SK-N-SH treated with all-trans-retinoic acid at 6 μM for 48 hours (cell line): ENCODE data around the gene ADAMTS9.

Experiments
- ATAC-seq: fragments of 200-7000 bp; cut with Tn5 transposase; 3 replicates; pipeline ENCODE4 v1.9.1; 2020; ENCODE audit warnings: mild to moderate bottlenecking, moderate library complexity
- ARNTL ChIP-seq: fragments of 450-650 bp; formaldehyde crosslinking; IDR thresholded peaks from 2 replicates; pipeline ENCODE4 v1.5.0; 2020; ENCODE audit warnings: low read depth, mild to moderate bottlenecking, moderate library complexity, borderline replicate concordance
- BACH2 ChIP-seq: fragments of 250-450 bp; sonication (Bioruptor Pico); IDR thresholded peaks from 2 replicates; pipeline ENCODE4 v1.9.0; 2021; ENCODE audit warnings: mild to moderate bottlenecking, borderline replicate concordance
- CSDC2 ChIP-seq: fragments of 250-450 bp; sonication (Bioruptor Pico); IDR thresholded peaks from 2 replicates; pipeline ENCODE4 v1.5.0; 2020; ENCODE audit warnings: mild to moderate bottlenecking, moderate library complexity
- ESRRG ChIP-seq: fragments of 250-450 bp; sonication (Bioruptor Pico); IDR thresholded peaks from 2 replicates; pipeline ENCODE4 v1.6.1; 2021; ENCODE audit warnings: mild to moderate bottlenecking
- GLIS3 ChIP-seq: fragments of 250-450 bp; sonication (Bioruptor Pico); IDR thresholded peaks from 2 replicates; pipeline ENCODE4 v1.5.0; 2020; ENCODE audit warnings: mild to moderate bottlenecking, moderate library complexity
- ISL1 ChIP-seq: fragments of 250-450 bp; sonication (Bioruptor Pico); IDR thresholded peaks from 2 replicates; pipeline ENCODE4 v2.1.2; 2022; ENCODE audit warnings: mild to moderate bottlenecking, moderate library complexity
- OSR1 ChIP-seq: fragments of 250-450 bp; sonication (Bioruptor Pico); IDR thresholded peaks from 2 replicates; pipeline ENCODE4 v1.8.0; 2022; ENCODE audit warnings: moderate library complexity, mild to moderate bottlenecking, inconsistent platforms
- PPARA ChIP-seq: fragments of 250-450 bp; sonication (Bioruptor Pico); IDR thresholded peaks from 2 replicates; pipeline ENCODE4 v1.5.0; 2020; ENCODE audit warnings: mild to moderate bottlenecking, borderline replicate concordance
- RARB ChIP-seq: fragments of 250-450 bp; sonication (Bioruptor Pico); IDR thresholded peaks from 2 replicates; pipeline ENCODE4 v1.8.0; 2021; ENCODE audit warnings: mild to moderate bottlenecking, moderate library complexity
- SNAI2 ChIP-seq: fragments of 250-450 bp; sonication (Bioruptor Pico); IDR thresholded peaks from 2 replicates; pipeline ENCODE4 v1.5.0; 2020; ENCODE audit warnings: mild to moderate bottlenecking, moderate library complexity
- TCF4 ChIP-seq: fragments of 250-450 bp; sonication (Bioruptor Pico); IDR thresholded peaks from 2 replicates; pipeline ENCODE4 v1.8.0; 2021; ENCODE audit warnings: mild to moderate bottlenecking, moderate library complexity, borderline replicate concordance
- TOX ChIP-seq: fragments of 250-450 bp; sonication (Bioruptor Pico); IDR thresholded peaks from 2 replicates; pipeline ENCODE4 v1.8.0; 2021; ENCODE audit warnings: mild to moderate bottlenecking, moderate library complexity, borderline replicate concordance
- ZC3H10 ChIP-seq: fragments of 250-450 bp; sonication (Bioruptor Pico); IDR thresholded peaks from 2 replicates; pipeline ENCODE4 v1.5.1; 2021; ENCODE audit warnings: mild to moderate bottlenecking, moderate library complexity
- ZFP3 ChIP-seq: fragments of 250-450 bp; sonication (Bioruptor Pico); IDR thresholded peaks from 2 replicates; pipeline ENCODE4 v1.5.0; 2020; ENCODE audit warnings: mild to moderate bottlenecking, moderate library complexity
- ZFP30 ChIP-seq: fragments of 450-650 bp; formaldehyde crosslinking; IDR thresholded peaks from 2 replicates; pipeline ENCODE4 v1.5.0; 2022; ENCODE audit warnings: mild to moderate bottlenecking, moderate library complexity
- ZNF565 ChIP-seq: fragments of 450-650 bp; formaldehyde crosslinking; conservative IDR thresholded peaks from 2 replicates; pipeline ENCODE4 v1.5.0; 2020; ENCODE audit warnings: low read depth, mild to moderate bottlenecking, moderate library complexity
- ZNF70 ChIP-seq: fragments of 450-650 bp; formaldehyde crosslinking; IDR thresholded peaks from 2 replicates; pipeline ENCODE4 v1.5.0; 2020; ENCODE audit warnings: mild to moderate bottlenecking, moderate library complexity
- ZNF8 ChIP-seq: fragments of 450-650 bp; formaldehyde crosslinking; IDR thresholded peaks from 2 replicates; pipeline ENCODE4 v1.5.0; 2020; ENCODE audit warnings: mild to moderate bottlenecking, moderate library complexity
- TF ChIP-seq, protein P1 (sequence below): fragments of 250-450 bp; sonication (Bioruptor Pico); IDR thresholded peaks from 2 replicates; pipeline ENCODE4 v1.8.0; 2020; ENCODE audit warnings: mild to moderate bottlenecking, moderate library complexity, borderline replicate concordance
- TF ChIP-seq, protein P2 (sequence below): fragments of 250-450 bp; sonication (Bioruptor Pico); IDR thresholded peaks from 2 replicates; pipeline ENCODE4 v1.8.0; 2021; ENCODE audit warnings: low read depth, mild to moderate bottlenecking, moderate library complexity, borderline replicate concordance
- TF ChIP-seq, protein P3 (sequence below): fragments of 250-450 bp; sonication (Bioruptor Pico); IDR thresholded peaks from 2 replicates; pipeline ENCODE4 v1.5.1; 2020; ENCODE audit warnings: low read depth, mild to moderate bottlenecking, moderate library complexity
- TF ChIP-seq, protein P4 (sequence below): fragments of 250-450 bp; sonication (Bioruptor Pico); IDR thresholded peaks from 2 replicates; pipeline ENCODE4 v1.5.0; 2020; ENCODE audit warnings: mild to moderate bottlenecking, moderate library complexity
- TF ChIP-seq, protein P5 (sequence below): fragments of 250-450 bp; sonication (Bioruptor Pico); IDR thresholded peaks from 2 replicates; pipeline ENCODE4 v1.5.1; 2021; ENCODE audit warnings: mild to moderate bottlenecking, moderate library complexity

The ADAMTS9 gene

DNA sequence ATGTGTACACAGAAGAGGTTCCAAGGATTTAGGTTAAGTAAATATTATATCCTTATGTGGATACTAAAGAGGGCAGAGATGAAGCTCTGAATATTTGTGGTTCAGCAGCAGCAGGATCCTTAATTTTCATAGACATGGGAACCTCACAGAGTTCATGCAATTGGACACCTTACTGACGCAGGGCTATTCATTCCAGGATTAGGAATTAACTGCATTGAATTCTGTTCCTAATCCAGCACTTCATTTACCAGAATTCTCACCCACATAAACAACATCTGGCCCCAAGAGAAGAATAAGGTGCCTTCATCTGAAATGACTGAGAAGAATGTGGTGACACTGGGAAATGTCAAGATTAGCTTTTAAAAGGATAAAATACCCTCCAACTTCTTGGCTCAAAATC is 62.4 kb downstream of the ADAMTS9 start:
- TF ChIP-seq ZFP30 (CRISPR knock-in tag) = no peak
- no peak for TF ChIP-seq OSR1
- TF ChIP-seq SNAI2 = no peak
- TF ChIP-seq ZNF565 (CRISPR knock-in tag) = no peak
- TF ChIP-seq CSDC2 = no peak
- TF ChIP-seq ZNF70 = no peak
- TF ChIP-seq ZNF8 (CRISPR knock-in tag) = no peak
- TF ChIP-seq, protein P1, sequence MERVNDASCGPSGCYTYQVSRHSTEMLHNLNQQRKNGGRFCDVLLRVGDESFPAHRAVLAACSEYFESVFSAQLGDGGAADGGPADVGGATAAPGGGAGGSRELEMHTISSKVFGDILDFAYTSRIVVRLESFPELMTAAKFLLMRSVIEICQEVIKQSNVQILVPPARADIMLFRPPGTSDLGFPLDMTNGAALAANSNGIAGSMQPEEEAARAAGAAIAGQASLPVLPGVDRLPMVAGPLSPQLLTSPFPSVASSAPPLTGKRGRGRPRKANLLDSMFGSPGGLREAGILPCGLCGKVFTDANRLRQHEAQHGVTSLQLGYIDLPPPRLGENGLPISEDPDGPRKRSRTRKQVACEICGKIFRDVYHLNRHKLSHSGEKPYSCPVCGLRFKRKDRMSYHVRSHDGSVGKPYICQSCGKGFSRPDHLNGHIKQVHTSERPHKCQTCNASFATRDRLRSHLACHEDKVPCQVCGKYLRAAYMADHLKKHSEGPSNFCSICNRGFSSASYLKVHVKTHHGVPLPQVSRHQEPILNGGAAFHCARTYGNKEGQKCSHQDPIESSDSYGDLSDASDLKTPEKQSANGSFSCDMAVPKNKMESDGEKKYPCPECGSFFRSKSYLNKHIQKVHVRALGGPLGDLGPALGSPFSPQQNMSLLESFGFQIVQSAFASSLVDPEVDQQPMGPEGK (CRISPR knock-in tag) = no peak
- TF ChIP-seq TOX (CRISPR knock-in tag) = no peak
- TF ChIP-seq, protein P2, sequence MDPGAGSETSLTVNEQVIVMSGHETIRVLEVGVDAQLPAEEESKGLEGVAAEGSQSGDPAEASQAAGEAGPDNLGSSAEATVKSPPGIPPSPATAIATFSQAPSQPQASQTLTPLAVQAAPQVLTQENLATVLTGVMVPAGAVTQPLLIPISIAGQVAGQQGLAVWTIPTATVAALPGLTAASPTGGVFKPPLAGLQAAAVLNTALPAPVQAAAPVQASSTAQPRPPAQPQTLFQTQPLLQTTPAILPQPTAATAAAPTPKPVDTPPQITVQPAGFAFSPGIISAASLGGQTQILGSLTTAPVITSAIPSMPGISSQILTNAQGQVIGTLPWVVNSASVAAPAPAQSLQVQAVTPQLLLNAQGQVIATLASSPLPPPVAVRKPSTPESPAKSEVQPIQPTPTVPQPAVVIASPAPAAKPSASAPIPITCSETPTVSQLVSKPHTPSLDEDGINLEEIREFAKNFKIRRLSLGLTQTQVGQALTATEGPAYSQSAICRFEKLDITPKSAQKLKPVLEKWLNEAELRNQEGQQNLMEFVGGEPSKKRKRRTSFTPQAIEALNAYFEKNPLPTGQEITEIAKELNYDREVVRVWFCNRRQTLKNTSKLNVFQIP (CRISPR knock-in tag) = no peak
- TF ChIP-seq ESRRG (CRISPR knock-in tag) = no peak
- TF ChIP-seq BACH2 = no peak
- ATAC-seq = no peak

DNA sequence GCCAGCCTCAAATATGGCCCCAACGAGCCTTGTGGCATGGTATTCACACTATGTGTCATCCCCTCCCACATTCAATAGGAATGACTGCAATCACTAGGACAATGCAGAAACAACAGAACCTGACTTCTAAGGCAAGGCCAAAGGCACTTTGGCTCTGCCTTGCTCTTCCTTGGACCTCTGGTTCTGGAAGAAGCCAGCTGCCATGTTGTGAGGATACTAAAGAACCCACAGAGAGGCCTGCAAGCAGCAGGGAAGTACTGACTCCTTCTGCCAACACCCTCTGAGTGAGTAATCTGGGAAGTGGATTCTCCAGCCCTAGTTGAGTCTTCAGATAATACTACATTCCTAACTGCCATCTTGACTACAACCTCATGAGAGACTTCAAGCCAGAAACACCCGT is 64.7 kb downstream of the ADAMTS9 start:
- ATAC-seq = no peak
- TF ChIP-seq TOX (CRISPR knock-in tag) = no peak
- TF ChIP-seq BACH2 = no peak
- no peak for TF ChIP-seq ZNF565 (CRISPR knock-in tag)
- TF ChIP-seq GLIS3 = no peak
- no peak for TF ChIP-seq ZNF70
- no peak for TF ChIP-seq ESRRG (CRISPR knock-in tag)
- TF ChIP-seq ARNTL = no peak
- no peak for TF ChIP-seq ZFP30 (CRISPR knock-in tag)
- TF ChIP-seq CSDC2 = no peak
- no peak for TF ChIP-seq ZNF8 (CRISPR knock-in tag)
- TF ChIP-seq ZC3H10 (CRISPR knock-in tag) = no peak
- no peak for TF ChIP-seq OSR1
- no peak for TF ChIP-seq ISL1
- TF ChIP-seq, protein P3, sequence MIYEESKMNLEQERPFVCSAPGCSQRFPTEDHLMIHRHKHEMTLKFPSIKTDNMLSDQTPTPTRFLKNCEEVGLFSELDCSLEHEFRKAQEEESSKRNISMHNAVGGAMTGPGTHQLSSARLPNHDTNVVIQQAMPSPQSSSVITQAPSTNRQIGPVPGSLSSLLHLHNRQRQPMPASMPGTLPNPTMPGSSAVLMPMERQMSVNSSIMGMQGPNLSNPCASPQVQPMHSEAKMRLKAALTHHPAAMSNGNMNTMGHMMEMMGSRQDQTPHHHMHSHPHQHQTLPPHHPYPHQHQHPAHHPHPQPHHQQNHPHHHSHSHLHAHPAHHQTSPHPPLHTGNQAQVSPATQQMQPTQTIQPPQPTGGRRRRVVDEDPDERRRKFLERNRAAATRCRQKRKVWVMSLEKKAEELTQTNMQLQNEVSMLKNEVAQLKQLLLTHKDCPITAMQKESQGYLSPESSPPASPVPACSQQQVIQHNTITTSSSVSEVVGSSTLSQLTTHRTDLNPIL (CRISPR knock-in tag) = no peak
- no peak for TF ChIP-seq TCF4 (CRISPR knock-in tag)
- no peak for TF ChIP-seq RARB
- TF ChIP-seq ZFP3 (CRISPR knock-in tag) = no peak

DNA sequence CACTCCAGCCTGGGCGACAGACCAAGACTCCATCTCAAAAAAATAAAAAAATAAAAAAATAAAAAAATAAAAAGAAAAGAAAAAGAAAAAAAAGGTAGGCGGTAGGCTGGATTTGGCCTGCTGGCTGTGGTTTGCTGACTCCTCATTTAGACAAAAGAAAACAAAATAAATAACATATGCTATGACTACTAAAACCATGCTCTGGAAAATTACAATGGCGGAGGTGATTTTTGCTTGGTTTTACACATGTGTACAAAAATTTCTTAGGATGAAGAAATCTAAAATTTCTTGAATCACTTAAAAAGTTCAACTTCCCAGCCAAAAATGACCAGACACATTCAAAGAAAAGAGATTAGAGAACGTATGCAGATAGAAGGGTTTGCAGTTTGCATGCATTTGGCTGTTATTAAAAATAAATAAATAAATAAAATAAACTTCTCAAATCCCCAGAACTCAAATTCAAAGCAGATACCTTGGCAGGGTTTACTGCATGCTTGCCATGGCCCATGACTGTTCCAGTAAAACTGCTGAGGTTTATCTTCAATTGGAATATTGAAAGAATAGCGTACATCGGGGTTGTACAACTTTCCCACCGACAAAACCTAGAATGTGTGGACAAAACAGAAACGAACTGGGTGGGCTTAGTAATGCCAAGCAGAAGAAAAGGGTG is 65.9 kb downstream of the ADAMTS9 start:
- TF ChIP-seq SNAI2 = no peak
- TF ChIP-seq, protein P4, sequence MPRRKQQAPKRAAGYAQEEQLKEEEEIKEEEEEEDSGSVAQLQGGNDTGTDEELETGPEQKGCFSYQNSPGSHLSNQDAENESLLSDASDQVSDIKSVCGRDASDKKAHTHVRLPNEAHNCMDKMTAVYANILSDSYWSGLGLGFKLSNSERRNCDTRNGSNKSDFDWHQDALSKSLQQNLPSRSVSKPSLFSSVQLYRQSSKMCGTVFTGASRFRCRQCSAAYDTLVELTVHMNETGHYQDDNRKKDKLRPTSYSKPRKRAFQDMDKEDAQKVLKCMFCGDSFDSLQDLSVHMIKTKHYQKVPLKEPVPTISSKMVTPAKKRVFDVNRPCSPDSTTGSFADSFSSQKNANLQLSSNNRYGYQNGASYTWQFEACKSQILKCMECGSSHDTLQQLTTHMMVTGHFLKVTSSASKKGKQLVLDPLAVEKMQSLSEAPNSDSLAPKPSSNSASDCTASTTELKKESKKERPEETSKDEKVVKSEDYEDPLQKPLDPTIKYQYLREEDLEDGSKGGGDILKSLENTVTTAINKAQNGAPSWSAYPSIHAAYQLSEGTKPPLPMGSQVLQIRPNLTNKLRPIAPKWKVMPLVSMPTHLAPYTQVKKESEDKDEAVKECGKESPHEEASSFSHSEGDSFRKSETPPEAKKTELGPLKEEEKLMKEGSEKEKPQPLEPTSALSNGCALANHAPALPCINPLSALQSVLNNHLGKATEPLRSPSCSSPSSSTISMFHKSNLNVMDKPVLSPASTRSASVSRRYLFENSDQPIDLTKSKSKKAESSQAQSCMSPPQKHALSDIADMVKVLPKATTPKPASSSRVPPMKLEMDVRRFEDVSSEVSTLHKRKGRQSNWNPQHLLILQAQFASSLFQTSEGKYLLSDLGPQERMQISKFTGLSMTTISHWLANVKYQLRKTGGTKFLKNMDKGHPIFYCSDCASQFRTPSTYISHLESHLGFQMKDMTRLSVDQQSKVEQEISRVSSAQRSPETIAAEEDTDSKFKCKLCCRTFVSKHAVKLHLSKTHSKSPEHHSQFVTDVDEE (CRISPR knock-in tag) = no peak
- TF ChIP-seq ZNF70 = no peak
- TF ChIP-seq CSDC2 = no peak
- no peak for TF ChIP-seq PPARA (CRISPR knock-in tag)
- no peak for TF ChIP-seq GLIS3
- TF ChIP-seq, protein P5, sequence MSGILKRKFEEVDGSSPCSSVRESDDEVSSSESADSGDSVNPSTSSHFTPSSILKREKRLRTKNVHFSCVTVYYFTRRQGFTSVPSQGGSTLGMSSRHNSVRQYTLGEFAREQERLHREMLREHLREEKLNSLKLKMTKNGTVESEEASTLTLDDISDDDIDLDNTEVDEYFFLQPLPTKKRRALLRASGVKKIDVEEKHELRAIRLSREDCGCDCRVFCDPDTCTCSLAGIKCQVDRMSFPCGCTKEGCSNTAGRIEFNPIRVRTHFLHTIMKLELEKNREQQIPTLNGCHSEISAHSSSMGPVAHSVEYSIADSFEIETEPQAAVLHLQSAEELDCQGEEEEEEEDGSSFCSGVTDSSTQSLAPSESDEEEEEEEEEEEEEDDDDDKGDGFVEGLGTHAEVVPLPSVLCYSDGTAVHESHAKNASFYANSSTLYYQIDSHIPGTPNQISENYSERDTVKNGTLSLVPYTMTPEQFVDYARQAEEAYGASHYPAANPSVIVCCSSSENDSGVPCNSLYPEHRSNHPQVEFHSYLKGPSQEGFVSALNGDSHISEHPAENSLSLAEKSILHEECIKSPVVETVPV (CRISPR knock-in tag) = no peak
- no peak for TF ChIP-seq TCF4 (CRISPR knock-in tag)
- TF ChIP-seq ZNF8 (CRISPR knock-in tag) = no peak
- no peak for TF ChIP-seq ESRRG (CRISPR knock-in tag)
- TF ChIP-seq BACH2 = no peak
- TF ChIP-seq ZFP3 (CRISPR knock-in tag) = no peak
- no peak for TF ChIP-seq ZC3H10 (CRISPR knock-in tag)
- no peak for TF ChIP-seq ZFP30 (CRISPR knock-in tag)
- no peak for TF ChIP-seq OSR1
- TF ChIP-seq, protein P1 (CRISPR knock-in tag) = no peak
- no peak for TF ChIP-seq ZNF565 (CRISPR knock-in tag)
- TF ChIP-seq ISL1 = no peak
- TF ChIP-seq, all 23 proteins: peak for 0
- no peak for ATAC-seq
